Ovary (tissue), 9 donors: ENCODE measurements around the gene PYGO1. TPM values are rescaled to one million over a fixed set of nuclear protein-coding genes. Genes with fewer than 3 reads are reported as not detected.
"Not testable (repeated sequence)": the region's sequence is repeated elsewhere in the genome, so short reads cannot be mapped to it uniquely, and the experiment has no call there.

Experiments used
- DNase-seq, 5 donors: peaks; one replicate each; pipeline ENCODE4 v3.0.0-alpha.2; 2019 to 2020
- H3K27ac ChIP-seq, 2 donors: fragments of 200-600 bp; one replicate each; pipeline versions ENCODE4 v1.5.1 to v1.8.0; 2019 to 2022
- H3K27me3 ChIP-seq: fragments of 200-600 bp; one replicate; pipeline ENCODE4 v1.8.0; 2022
- H3K36me3 ChIP-seq: fragments of 200-600 bp; sonication (generic); one replicate; pipeline ENCODE4 v1.5.1; 2019
- H3K4me1 ChIP-seq: one replicate; pipeline ENCODE4 v1.8.1; 2013; ENCODE audit warnings: mild to moderate bottlenecking, moderate library complexity; ENCODE audit not compliant: insufficient read depth
- H3K4me3 ChIP-seq: fragments of 200-600 bp; sonication (generic); one replicate; pipeline ENCODE4 v1.5.1; 2017
- H3K9me3 ChIP-seq, 2 donors: fragments of 200-600 bp in 1 of 2; sonication (generic) in 1 of 2; one replicate each; pipeline versions ENCODE4 v1.5.1 to v1.8.1; 2013 to 2019; ENCODE audit warnings: mild to moderate bottlenecking in 1 of 2, moderate library complexity in 1 of 2
- EP300 ChIP-seq: sonication (generic); formaldehyde crosslinking; IDR thresholded peaks from one replicate; pipeline ENCODE4 v1.6.1; 2017; ENCODE audit warnings: antibody characterized with exemption
- POLR2A ChIP-seq: fragments of 450-650 bp; IDR thresholded peaks from one replicate; pipeline ENCODE4 v1.6.1; 2017; ENCODE audit warnings: antibody characterized with exemption, mild to moderate bottlenecking, moderate library complexity
- WGBS, 3 donors: extraction: QIAGEN DNeasy Blood & Tissue Kit in 1 of 3; methylation state at CpG; one replicate each; pipeline versions ENCODE4 v1.1.5 to v1.1.7; 2013 to 2017; 5-methylcytosine and 5-hydroxymethylcytosine counted together
- intact Hi-C, 4 donors: fragments of 100-400 bp; cut with DNase I; formaldehyde crosslinking; loops; one replicate each; pipeline versions ENCODE4 v1.11.0 to v1.15.1; 2022 to 2023
- polyA plus RNA-seq, 2 donors: library from polyadenylated mRNA; stranded (reverse); fragments of 200-250 nt in 1 of 2; fragments of 350-450 nt in 1 of 2; fragmentation: Illumina TruSeq in 1 of 2; extraction: RNeasy Lipid Tissue Mini Kit (QIAGEN cat#74804) in 1 of 2; gene quantifications; one replicate each; pipeline ENCODE4 v1.2.3, GENCODE V29; 2013 to 2014
- total RNA-seq, 7 donors: library from RNA; depleted of rRNA in 2 of 7; stranded (reverse); fragments of >200 nt in 2 of 7; fragmentation: NEBNext Ultra II Directional in 3 of 7; extraction: Animal tissue kit (Norgen Biotek cat#: 25700) in 3 of 7; gene quantifications; one replicate each; pipeline versions ENCODE4 v1.1.0 to v1.2.4, GENCODE V29; 2016 to 2023
- TF ChIP-seq, protein P1 (sequence below), 3 donors: fragments of 450-650 bp in 2 of 3; fragments of 200-600 bp in 1 of 3; IDR thresholded peaks; one replicate each; pipeline versions ENCODE4 v1.5.1 to v1.8.0; 2016 to 2022; ENCODE audit warnings: antibody characterized with exemption in 3 of 3, mild to moderate bottlenecking in 1 of 3
- donor health status: DM: no; HTN: no; CAD: no; lungs with moderate emphysema.
- donor health status: DM: no; HTN: no; CAD: no.
- donor health status: Bipolar disorder and iron deficiency.
- donor health status: DM: yes; HTN: yes; CAD: no.
- donor health status: DM: no; HTN: no; CAD: no.
- donor health status: DM: yes; HTN: yes; CAD: no.

PYGO1 gene
- total and polyA plus RNA-seq, 9 donors, result 4.0 to 31.1 (median 22.7) TPM

DNA sequence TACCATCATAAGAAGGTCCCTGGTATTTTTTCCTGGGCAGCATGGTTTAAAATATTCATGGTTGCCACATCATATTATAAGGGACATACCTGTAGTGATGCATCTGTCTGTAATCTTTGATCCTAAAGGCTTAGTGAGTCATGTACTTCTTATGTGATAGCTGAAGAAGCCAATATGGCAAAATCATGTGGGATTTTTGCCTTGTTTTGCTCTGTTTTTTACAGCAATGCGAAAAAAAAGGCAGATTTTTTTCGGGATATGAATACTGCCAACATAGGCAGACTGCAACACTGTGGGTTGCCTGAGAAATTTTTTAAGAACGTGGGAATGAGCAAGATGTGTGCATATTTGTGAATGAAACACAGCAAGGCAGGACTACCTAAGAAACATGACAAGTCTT lies 11.3 kb upstream of the PYGO1 start:
- TF ChIP-seq POLR2A, result no peak
- TF ChIP-seq EP300, result no peak
- TF ChIP-seq, protein P1, sequence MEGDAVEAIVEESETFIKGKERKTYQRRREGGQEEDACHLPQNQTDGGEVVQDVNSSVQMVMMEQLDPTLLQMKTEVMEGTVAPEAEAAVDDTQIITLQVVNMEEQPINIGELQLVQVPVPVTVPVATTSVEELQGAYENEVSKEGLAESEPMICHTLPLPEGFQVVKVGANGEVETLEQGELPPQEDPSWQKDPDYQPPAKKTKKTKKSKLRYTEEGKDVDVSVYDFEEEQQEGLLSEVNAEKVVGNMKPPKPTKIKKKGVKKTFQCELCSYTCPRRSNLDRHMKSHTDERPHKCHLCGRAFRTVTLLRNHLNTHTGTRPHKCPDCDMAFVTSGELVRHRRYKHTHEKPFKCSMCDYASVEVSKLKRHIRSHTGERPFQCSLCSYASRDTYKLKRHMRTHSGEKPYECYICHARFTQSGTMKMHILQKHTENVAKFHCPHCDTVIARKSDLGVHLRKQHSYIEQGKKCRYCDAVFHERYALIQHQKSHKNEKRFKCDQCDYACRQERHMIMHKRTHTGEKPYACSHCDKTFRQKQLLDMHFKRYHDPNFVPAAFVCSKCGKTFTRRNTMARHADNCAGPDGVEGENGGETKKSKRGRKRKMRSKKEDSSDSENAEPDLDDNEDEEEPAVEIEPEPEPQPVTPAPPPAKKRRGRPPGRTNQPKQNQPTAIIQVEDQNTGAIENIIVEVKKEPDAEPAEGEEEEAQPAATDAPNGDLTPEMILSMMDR (IDR thresholded peaks at IDR 0.05), result no peak
- H3K4me3 ChIP-seq, result no peak overlapping the region
- no peaks in the 10 kb centered on the region for H3K9me3 ChIP-seq
- H3K27me3 ChIP-seq, result no peaks in the 10 kb centered on the region
- no peaks in the 10 kb centered on the region for H3K4me1 ChIP-seq
- 79 to 84% (median 82%) methylated on average over 3 of the region's 3 CpGs for WGBS, 3 donors
- intact Hi-C loops, result no loop called here
- H3K36me3 ChIP-seq, result no peaks in the 10 kb centered on the region
- H3K27ac ChIP-seq, result no peak overlapping the region
- DNase-seq, result no peak

DNA sequence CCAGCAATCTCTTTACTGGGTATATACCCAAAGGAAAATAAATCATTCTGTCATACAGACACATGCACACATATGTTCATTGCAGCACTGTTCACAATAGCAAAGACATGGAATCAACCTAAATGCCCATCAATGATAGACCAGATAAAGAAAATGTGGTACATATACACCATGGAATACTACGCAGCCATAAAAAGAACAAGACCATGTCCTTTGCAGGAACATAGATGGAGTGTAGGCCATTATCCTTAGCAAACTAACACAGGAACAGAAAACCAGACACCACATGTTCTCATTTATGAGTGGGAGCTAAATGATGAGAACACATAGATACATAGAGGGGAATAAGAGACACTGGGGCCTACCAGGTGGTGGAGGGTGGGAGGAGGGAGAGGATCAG lies 4.9 kb upstream of the PYGO1 start:
- WGBS, 3 donors, result 92 to 99% (median 95%) methylated on average over 1 of the region's 1 CpG

DNA sequence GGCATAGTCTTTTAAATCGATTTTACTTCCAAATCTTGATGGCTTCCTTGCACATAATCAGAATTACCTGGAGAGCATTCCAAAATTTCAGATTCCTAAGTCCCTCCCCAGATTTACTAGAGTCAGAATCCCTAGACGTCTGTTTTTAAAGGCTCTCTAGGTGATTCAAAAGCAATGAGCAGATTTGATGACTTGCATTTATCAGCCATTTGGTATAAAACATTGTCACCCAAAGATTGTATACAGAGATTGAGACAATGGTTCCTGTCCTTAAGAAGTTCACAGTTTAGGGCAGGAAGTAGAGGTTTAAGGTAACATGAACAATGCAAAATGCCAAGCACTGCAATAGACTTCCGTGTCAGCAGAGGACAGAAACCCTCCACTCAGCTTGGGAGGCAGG lies 2.6 kb upstream of the PYGO1 start:
- 77 to 87% (median 80%) methylated on average over 3 of the region's 3 CpGs for WGBS, 3 donors
- H3K27ac ChIP-seq, result no peak overlapping the region
- no peaks in the 10 kb centered on the region for H3K27me3 ChIP-seq
- DNase-seq, result no peak
- H3K36me3 ChIP-seq, result no peaks in the 10 kb centered on the region
- TF ChIP-seq, protein P1 (IDR thresholded peaks at IDR 0.05), result no peak
- TF ChIP-seq POLR2A (no peak), EP300 (no peak)
- no peak overlapping the region for H3K4me3 ChIP-seq
- peaks cover 5% of the 10 kb centered on the region for H3K4me1 ChIP-seq
- no peaks in the 10 kb centered on the region for H3K9me3 ChIP-seq
- intact Hi-C loops, result no loop called here

More for the DNA sequence above, 4.9 kb upstream of the PYGO1 start:
- H3K36me3 ChIP-seq, H3K4me3 ChIP-seq, H3K27ac ChIP-seq, H3K9me3 ChIP-seq, intact Hi-C loops, DNase-seq, H3K27me3 ChIP-seq, H3K4me1 ChIP-seq: not testable (repeated sequence)

DNA sequence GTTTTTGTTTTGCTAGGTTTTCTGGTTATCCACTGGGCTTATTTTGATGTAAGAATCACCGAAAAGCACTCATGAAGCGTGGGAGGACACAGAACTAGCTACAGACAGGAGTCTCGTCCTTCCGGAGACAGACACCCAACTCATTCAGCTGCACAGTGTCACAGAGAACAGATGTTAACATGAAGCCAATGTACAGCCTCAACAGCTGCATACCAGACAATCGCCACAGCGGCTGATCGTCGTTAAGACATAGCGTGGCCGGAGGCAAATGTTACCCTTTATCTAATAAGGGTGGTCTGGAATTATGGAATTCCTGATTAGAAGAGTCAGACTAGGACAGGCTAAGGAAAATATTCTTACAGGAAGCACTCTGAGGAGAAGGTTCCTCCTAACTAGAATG lies 1.1 kb upstream of the PYGO1 start:
- intact Hi-C loops, result no loop called here
- peak overlapping the region; percentile 70 for H3K4me3 ChIP-seq
- no peaks in the 10 kb centered on the region for H3K9me3 ChIP-seq
- H3K27me3 ChIP-seq, result no peaks in the 10 kb centered on the region
- H3K27ac ChIP-seq, result no peak overlapping the region
- TF ChIP-seq, protein P1 (IDR thresholded peaks at IDR 0.05), result no peak
- TF ChIP-seq POLR2A, result no peak
- TF ChIP-seq EP300, result no peak
- DNase-seq, result peak in 1 of 5 donors; percentile 18
- peaks cover 5% of the 10 kb centered on the region for H3K4me1 ChIP-seq
- 28 to 58% (median 44%) methylated on average over 10 of the region's 10 CpGs for WGBS, 3 donors
- H3K36me3 ChIP-seq, result no peaks in the 10 kb centered on the region

DNA sequence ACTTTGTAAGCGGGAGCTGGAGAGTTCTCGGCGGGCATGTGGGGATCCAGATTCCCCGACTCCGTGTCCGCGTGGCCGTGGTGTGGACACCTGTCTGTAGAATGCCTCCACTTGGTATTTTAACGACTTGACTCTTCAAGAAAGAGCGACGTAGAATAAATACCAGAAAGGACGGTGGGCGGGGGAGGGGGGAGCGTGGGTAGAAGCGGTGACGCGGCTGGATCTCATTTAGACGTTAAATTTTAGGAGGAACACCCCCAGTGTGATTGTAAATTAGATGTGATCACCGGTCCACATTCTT lies 620 bp upstream of the PYGO1 start:
- peak in 1 of 5 donors; percentile 44 for DNase-seq
- Histone ChIP-seq H3K4me1 (peaks cover 5% of the 10 kb centered on the region), H3K36me3 (no peaks in the 10 kb centered on the region), H3K27me3 (no peaks in the 10 kb centered on the region), H3K9me3 (no peaks in the 10 kb centered on the region), H3K27ac (peak overlapping the region; percentile 94 to 97), H3K4me3 (peak overlapping the region; percentile 70)
- TF ChIP-seq POLR2A, result no peak
- no peak for TF ChIP-seq EP300
- TF ChIP-seq, protein P1 (IDR thresholded peaks at IDR 0.05), result no peak
- intact Hi-C loops, result no loop called here
- WGBS, 3 donors, result 0 to 1% (median 0%) methylated on average over 19 of the region's 19 CpGs
